ENCODE data around the gene NFAT5. TPM values are rescaled to one million over a fixed set of nuclear protein-coding genes. Genes with fewer than 3 reads are reported as not detected.

NFAT5 gene
- polyA plus RNA-seq, 2 of the 4 experiments (the other 2 are of a cell fraction) = 9.5 to 45.1 TPM

- H3K4me3 ChIP-seq = no peak overlapping the region
- TF ChIP-seq MAFK (IDR thresholded peaks at IDR 0.05; ENCODE audit: partially characterized antibody) (no peak), CEBPB (IDR thresholded peaks at IDR 0.05) (no peak), USF2 (IDR thresholded peaks at IDR 0.05) (peak; percentile 61), ZSCAN20 (CRISPR knock-in tag; IDR thresholded peaks at IDR 0.05) (no peak)
- WGBS (ENCODE audit: missing lambda C conversion rate) = 61% methylated on average over 1 of the region's 1 CpG
- no peak overlapping the region for H3K4me2 ChIP-seq
- POLR2A ChIA-PET = no interaction called here
- DNase-seq (ENCODE audit: low read depth in 1 of 2, low spot score in 1 of 2) (no peak), ATAC-seq (no peak), FAIRE-seq (no peak)
- CTCF ChIA-PET = interaction anchor here (0.8 to 1.4 kb wide), 2 partner anchors 192 to 272 kb away, joined by 3 to 5 read pairs; no protein-coding TSS in a partner anchor
- no peak overlapping the region for H3K27ac ChIP-seq
- no peaks in the 10 kb centered on the region for H3K9me3 ChIP-seq
- peaks cover 37% of the 10 kb centered on the region; the same call in 2 of the 3 replicates for H3K4me1 ChIP-seq
Measured at GRCh38 chr16:69669577-69669976, 103.8 kb downstream of the NFAT5 start.

GRCh38 chr16:69672315-69672997, 106.7 kb downstream of the NFAT5 start:
- Histone ChIP-seq H3K4me1 (peaks cover 37% of the 10 kb centered on the region; the same call in 2 of the 3 replicates), H3K4me3 (no peak overlapping the region), H3K4me2 (no peak overlapping the region), H3K9me3 (no peaks in the 10 kb centered on the region), H3K27ac (no peak overlapping the region)
- FAIRE-seq (peak; percentile 65), DNase-seq (ENCODE audit: low read depth in 1 of 2, low spot score in 1 of 2) (no peak), ATAC-seq (no peak)
- WGBS (ENCODE audit: missing lambda C conversion rate) = 91% methylated on average over 2 of the region's 2 CpGs
- CTCF ChIA-PET = interaction anchor here (0.7 to 1.6 kb wide), 2 partner anchors 26 to 275 kb away, joined by 3 read pairs; no protein-coding TSS in a partner anchor
- TF ChIP-seq REST (IDR thresholded peaks at IDR 0.05) = no peak
- TF ChIP-seq POLR2A (IDR thresholded peaks at IDR 0.05; ENCODE audit: low read length) = no peak
- TF ChIP-seq ELK1 (IDR thresholded peaks at IDR 0.05; ENCODE audit: low read depth, low read length) = no peak
- TF ChIP-seq RFX5 (IDR thresholded peaks at IDR 0.05) = no peak
- TF ChIP-seq BCL3 (IDR thresholded peaks at IDR 0.05) = no peak
- POLR2A ChIA-PET = no interaction called here

GRCh38 chr16:69672998-69673713, 107.4 kb downstream of the NFAT5 start:
- ATAC-seq = no peak
- WGBS (ENCODE audit: missing lambda C conversion rate) = 57% methylated on average over 3 of the region's 3 CpGs
- H3K27ac ChIP-seq = no peak overlapping the region
- H3K4me2 ChIP-seq = no peak overlapping the region
- no peak overlapping the region for H3K4me3 ChIP-seq
- no peak for FAIRE-seq
- H3K9me3 ChIP-seq = no peaks in the 10 kb centered on the region
- TF ChIP-seq GATA3 (IDR thresholded peaks at IDR 0.05; ENCODE audit: borderline replicate concordance) = no peak
- TF ChIP-seq EHMT2 (IDR thresholded peaks at IDR 0.05; ENCODE audit: low read depth) = no peak
- no peak for TF ChIP-seq HOXB5 (CRISPR knock-in tag; IDR thresholded peaks at IDR 0.05)
- ChIA-PET POLR2A (no interaction called here), CTCF (interaction anchor here (0.7 to 1.6 kb wide), 2 partner anchors 27 to 276 kb away, joined by 3 read pairs; no protein-coding TSS in a partner anchor)
- DNase-seq (ENCODE audit: low read depth in 1 of 2, low spot score in 1 of 2) = no peak
- H3K4me1 ChIP-seq = peaks cover 37% of the 10 kb centered on the region; the same call in 2 of the 3 replicates
